SH-SY5Y (cell line): ENCODE results near the gene H1-8.

Source experiments
- GATA2 ChIP-seq: IDR thresholded peaks from 2 replicates; pipeline ENCODE4 v1.6.1; 2011; ENCODE audit warnings: mild to moderate bottlenecking, low read depth, low read length
- GATA3 ChIP-seq: IDR thresholded peaks from 2 replicates; pipeline ENCODE4 v1.6.1; 2011; ENCODE audit warnings: low read depth, mild to moderate bottlenecking, low read length, moderate library complexity

H1-8 gene

DNA sequence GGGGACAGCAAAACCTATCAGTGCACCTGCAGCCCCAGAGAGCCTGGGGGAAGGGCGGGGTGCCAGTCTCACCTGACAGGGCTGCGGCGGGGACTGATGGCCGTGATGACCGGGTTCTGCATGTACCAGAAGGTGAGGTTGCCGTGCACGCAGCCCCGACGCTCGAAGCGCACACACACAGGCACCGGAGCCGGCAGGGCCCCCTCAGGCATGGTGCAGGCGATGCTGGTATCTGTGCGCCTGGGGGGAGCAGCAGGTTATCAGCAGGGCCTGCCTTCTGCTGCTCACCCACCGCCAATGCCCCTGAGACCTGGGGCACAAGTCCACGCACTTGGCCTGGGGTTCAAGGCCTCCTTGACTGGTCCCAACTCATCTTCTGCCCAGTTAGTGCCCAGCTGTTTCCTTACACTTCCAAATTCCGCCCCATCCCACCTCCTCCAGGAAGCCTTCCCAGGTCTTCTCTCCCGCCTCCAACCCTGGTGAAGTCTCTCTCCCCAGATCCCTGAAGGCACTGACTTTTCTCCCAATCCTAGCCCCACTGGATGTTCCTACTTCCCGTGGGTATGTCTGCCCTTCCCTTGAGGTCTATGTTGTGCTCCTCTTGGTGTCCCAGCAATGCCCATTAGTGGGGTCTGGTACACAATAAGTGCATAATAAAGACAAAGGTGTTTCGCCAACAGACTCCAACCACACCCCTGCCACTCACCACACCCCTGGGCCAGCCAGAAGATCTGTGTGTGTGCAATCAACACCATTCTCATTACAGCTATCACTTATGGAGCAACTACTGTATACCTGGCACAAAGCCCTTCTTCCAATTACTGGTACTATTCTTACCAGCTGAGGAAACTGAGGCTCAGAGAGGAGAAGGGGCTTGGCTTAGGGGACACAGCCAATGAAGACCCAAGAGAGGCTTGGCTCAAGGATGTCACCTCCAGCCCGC, 28.9 kb downstream of the H1-8 start:
- TF ChIP-seq GATA3 (no peak), GATA2 (no peak)

DNA sequence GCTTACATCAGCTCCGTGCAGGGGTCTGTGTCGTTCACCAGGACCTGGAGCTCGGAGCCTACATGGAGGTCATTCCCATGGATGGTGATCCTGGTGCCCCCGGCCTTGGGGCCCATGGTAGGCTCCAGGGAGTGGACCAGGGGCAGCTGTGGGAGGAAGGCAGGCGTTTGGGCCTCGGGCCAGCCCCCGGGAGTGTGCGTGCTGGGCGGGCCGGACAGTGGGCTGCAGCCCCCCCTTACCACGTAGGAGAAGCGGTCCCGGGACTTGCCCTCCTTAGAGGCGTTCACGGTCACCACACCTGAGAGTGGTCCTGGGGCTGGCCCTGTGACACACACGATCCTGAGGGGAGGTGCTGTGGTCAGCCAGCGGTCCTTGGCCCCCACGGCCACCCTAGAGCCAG, 29.6 kb downstream of the H1-8 start:
- no peak for TF ChIP-seq GATA3
- TF ChIP-seq GATA2 = no peak

DNA sequence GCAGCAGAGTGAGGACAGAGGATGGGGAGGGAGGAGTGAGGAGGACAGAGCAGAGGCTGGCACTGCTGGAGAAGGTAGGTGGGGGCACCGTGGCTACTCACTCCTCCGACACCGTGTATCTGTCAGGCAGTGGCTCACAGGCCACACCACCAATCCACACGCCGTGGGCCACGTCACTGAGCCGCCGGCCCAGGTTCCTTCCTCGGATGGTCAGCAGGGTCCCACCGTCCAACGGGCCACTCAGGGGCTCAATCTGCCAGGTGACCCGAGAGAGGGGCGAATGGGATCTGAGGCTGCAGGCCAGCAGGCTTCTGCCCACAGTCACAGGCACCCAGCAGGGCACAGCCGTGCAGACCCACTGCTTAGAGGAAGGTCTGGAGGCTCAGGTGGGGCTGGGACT, 30.5 kb downstream of the H1-8 start:
- TF ChIP-seq GATA3 (no peak), GATA2 (no peak)

DNA sequence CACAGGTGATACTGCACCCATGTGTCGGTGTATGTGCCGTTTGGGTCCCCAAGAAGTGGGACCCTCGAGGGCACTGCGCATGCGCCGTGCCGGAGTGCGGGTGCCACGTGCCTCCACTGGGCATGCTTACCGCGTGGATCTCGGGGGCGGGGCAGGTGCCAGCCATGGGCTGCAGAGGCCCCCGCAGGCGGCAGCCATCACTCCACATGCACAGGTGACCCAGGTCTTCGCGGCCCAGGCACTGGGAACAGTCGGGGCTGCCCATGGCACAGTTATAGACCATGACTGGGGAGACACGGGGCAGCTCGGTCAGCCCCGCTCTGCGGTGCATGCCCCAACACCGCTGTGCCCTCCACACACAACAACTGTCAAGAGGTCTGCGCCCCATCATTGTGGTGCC, 31.2 kb downstream of the H1-8 start:
- no peak for TF ChIP-seq GATA2
- no peak for TF ChIP-seq GATA3

DNA sequence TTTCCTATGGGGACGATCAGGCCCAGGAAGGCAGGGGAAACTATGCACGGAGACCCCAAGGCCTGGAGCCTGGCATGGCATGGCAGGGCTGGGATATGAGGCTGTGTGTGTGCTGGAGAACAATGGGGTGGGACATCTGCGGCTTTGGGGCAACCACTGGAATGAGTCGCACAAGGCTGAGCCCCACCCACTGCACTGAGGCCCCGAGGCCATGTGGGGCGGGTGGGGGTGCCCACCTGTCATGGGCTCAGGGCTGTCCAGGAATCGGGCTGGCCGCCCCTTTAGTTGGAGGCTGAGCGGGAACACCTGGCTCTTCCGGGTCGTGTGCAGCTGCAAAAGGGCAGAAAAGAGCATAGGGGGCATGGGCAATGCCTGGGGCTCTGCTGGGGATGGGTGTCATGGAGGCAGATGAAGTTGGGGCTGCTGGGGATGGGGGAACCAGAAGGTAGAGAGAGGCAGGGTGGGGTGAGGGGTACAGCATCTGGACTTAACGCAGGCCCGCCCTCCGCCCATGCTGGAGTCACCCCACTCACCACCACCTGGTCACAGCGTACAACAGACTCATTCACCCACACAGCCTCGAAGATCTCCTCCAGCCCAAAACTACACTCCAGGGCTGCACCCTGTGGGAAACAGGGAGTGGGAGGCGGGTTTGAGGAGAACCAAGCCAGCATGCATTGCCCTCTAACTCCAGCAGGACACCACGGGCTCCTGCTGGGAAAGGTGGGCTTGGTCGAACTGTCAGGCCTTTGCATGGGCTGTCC, 32.4 kb downstream of the H1-8 start:
- TF ChIP-seq GATA3 = no peak
- TF ChIP-seq GATA2 = no peak

DNA sequence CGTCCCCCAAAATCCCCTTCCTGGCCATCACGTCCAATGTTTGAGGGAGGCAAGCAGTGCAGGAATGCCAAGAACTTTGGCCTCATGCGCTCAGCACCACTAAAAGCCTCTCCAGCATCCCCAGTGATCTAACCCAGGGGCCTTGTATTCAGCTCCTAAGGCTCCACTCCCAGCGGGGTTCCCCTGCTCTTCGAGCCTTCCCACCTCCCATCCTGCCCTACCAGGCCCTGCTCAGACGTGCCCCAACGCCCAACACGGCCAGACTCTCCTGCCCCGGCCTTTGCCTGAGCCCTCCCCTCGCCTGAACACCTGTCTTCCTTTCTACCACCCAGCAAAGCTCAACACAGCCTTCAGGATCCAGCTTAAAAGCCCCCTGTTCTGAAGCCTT, 33.0 kb downstream of the H1-8 start:
- TF ChIP-seq GATA2 (no peak), GATA3 (no peak)

DNA sequence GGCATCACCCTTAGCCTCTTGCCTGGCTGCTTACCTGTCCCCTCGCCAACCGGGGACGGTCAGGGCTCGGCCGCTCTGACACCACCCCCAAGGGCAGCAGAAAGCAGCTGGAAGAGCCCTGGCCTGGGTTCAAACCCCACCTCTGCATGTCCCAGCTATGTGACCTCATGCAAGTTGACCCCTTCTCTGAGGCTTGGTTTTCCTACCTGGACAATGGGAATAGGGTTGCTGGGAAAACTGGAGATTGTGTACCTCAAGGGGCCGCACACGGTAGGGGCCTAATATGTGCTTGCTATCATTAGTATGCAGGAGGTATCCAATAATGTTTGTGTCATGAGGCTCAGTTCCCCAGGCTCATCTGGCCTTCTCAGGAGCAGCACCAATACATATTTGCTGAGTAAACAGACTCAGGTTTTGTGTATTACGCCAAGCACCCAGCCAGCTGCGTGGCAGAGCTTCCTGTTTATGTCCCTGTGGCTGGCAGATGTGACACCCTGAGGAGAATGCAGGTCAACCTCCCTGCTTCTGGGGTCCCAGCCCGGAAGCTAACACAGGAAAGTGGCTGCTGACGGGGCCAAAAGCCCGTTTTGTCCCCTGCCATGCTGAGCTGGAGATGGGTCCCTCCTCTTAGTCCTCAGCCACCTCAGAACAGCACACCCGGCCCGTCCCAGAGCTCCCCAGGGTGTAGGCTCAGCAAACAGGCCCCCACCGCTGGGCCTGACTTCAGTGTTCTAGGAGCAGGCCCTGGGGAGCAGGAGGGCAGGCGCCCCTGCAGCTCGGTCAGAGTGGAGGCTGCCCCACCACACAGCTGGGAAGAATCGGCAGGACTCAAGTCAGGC, 33.8 kb downstream of the H1-8 start:
- no peak for TF ChIP-seq GATA3
- no peak for TF ChIP-seq GATA2

DNA sequence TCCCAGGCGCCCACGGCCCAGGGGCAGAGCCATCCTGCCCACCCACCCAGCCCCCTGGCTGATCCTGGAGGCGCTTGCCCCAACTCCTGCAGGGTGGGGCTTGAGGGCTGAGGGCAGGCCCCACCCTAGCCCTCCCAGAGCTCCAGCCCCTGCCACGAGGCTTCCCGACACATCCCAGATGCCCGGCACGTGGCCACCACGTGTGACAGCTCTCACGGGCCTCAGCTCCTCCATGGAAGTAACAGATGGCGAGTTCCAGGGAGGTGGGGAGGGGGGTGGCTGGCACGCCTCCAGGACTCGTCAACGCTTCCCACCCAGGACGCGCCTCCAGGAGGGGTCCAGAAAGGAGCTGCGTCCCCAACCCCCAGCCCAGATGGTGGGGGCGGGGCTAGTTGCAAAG, 34.4 kb downstream of the H1-8 start:
- TF ChIP-seq GATA2 (no peak), GATA3 (no peak)

DNA sequence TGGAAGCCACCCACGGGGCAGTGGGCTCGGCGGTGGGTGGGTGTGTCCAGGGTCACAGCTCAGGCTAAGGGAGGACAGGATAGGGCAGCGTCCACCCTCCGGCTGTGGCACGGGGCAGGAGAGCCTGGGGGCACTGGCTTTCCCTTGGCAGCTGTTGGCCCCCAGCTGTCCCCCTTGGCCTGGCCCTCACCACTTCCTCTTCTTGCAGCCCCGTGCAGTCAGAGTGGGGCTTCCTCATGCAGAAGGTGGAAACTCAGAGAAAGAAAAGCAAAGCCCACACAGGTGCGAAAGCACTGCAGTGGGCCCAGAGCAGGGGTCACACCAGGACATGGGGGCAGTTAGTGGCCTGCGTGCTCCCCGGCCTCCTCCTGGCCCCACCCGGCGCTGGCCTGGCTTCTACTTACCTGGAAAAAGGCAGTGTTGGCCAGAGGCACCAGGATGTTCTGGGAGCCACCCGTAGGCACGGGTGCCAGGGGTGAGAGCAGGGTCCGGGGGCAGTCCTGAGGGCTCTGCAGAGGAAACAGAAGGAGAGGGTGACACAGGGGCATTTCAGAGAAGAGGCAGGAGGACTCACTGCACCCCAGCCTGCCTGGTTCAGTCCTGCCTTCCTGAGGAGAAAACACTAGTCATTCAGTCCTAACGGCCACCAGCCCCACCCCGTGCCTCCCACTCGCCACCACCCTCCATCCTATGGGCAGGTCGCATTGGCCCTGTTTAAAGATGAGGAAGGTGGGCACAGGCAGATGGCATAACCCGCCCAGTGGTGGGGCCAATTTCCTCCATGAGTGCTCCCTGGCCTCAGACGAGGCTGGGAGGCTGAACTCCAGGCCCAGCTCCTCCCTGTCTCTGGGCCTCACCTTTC, 35.2 kb downstream of the H1-8 start:
- TF ChIP-seq GATA2 = no peak
- no peak for TF ChIP-seq GATA3

DNA sequence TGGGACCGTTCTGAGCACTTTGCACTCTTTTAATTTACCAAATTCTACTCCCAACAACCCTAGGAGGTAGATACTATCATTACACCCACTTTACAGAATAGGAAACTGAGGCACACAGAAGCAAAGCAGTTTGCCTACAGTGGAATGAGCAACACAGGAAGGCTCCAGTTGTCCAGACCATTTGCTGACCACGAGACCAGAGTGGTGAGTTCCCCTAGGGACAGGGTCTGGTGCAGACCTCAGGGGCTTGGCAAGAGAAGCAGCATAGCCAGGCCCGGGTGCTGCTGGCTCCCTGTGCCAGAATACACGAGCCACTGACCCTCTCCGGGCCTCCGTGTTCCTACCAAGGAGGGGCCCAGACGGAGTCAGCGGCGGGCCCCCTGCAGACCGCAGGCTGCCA, 37.0 kb downstream of the H1-8 start:
- TF ChIP-seq GATA2 = no peak
- no peak for TF ChIP-seq GATA3

DNA sequence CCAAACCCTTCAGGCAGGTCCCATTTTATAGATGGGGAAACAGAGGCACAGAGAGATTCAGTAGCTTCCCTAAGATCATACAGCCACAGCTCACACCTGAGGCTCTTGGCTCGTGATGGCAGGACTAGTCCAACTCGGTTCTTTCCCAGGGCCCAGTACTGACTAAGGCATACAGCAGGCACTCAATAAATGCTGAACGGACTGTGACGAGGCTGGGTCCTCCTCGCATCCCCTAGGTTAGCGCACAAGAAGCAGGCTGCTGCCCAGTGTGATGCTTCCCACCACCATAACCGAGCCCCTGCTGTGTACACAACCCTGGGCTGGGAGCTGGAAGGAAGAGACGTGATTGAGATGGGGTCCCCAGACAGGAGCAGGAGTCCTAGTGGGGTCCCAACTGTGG, 38.6 kb downstream of the H1-8 start:
- TF ChIP-seq GATA3 (no peak), GATA2 (no peak)

DNA sequence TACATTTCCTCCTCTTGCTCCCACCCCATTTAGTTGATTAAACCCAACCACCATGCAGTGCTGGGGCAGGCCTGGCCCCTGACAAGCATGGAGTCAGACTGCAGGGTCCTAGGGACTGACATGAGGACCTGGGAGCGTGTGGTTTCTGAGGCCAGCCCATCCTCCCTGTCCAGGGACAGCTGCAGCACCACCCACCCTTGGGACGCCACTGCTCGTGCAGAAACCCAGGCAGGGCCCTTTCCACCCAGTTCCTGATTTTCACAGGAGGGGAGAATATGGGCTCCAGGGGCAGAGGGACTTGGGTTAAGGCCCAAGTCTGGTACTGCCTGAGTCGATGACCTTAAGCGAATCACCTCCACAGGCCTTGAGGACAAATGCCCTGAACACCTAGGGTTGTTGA, 39.8 kb downstream of the H1-8 start:
- TF ChIP-seq GATA2 (no peak), GATA3 (no peak)

DNA sequence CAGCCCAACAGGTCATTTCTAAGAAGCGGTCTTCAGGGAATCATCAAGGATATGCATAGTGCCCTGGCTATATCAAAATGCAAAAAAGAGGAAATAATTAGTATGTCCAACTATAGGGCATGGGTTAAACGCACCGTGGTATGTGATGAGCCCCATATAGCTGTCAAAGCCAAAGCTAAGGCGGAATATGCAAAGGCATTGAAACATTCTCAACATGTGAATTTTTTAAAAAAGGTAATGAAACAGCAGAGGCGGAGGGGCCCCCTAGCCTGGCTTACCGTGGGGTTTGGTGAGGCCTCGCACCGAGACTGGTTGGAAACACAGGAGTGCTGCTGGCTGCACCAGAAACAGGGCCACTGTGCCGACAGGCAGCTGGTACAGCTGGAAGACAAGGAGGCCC, 40.3 kb downstream of the H1-8 start:
- TF ChIP-seq GATA3 (no peak), GATA2 (no peak)

DNA sequence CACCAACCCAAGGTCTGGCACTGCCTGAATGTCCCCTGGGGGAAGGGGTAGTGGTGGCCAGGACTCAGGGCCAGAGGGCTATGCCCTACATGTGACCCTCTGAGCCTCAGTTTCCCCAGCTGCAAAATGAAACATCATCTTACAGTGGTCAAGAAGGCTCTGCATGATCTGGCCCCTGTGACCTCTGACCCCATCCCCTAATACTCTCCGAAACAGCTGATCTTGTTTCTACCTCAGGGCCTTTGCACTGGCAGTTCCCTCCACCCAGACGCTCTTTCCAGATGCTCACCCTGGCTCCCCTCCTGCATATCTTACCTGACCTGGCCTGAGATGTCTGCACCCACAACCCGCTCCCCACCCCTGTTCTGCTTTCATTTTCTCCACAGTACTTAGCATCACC, 41.7 kb downstream of the H1-8 start:
- TF ChIP-seq GATA2 (no peak), GATA3 (no peak)
